K562 (cell line): ENCODE results near the gene MAN2B1.

Experiments
- CBFB ChIP-seq: sonication (generic); formaldehyde crosslinking; IDR thresholded peaks from 2 replicates; pipeline ENCODE4 v1.4.0; 2020; ENCODE audit warnings: mild to moderate bottlenecking, missing genetic modification reagents
- CCAR2 ChIP-seq: fragments of 200-400 bp; formaldehyde crosslinking; IDR thresholded peaks from 2 replicates; pipeline ENCODE4 v1.6.1; 2017; ENCODE audit warnings: mild to moderate bottlenecking, low read depth, low read length
- CEBPB ChIP-seq: fragments of 450-650 bp; IDR thresholded peaks from 2 replicates; pipeline ENCODE4 v1.6.1; 2016; ENCODE audit warnings: missing genetic modification characterization, missing compliant biosample characterization
- CHD4 ChIP-seq: fragments of 200-600 bp; sonication (generic); IDR thresholded peaks from 3 replicates; pipeline ENCODE4 v1.6.1; 2012; ENCODE audit warnings: low read depth, mild to moderate bottlenecking, mixed read lengths, low read length, inconsistent platforms; ENCODE audit not compliant: insufficient read depth, insufficient replicate concordance, poor library complexity, severe bottlenecking
- NR1H2 ChIP-seq: sonication (generic); formaldehyde crosslinking; IDR thresholded peaks from 2 replicates; pipeline ENCODE4 v1.4.0; 2020; ENCODE audit warnings: mild to moderate bottlenecking, missing genetic modification reagents
- POLR2A ChIP-seq: fragments of 450-650 bp; conservative IDR thresholded peaks from 2 replicates; pipeline ENCODE4 v1.6.1; 2016
- POLR2AphosphoS2 ChIP-seq: IDR thresholded peaks from 2 replicates; pipeline ENCODE4 v1.6.1; 2012; ENCODE audit warnings: low read length, improper control_type of control experiment
- POLR2AphosphoS5 ChIP-seq: IDR thresholded peaks from 2 replicates; pipeline ENCODE4 v1.6.1; 2011; ENCODE audit warnings: mild to moderate bottlenecking, low read depth, low read length, moderate library complexity; ENCODE audit not compliant: control insufficient read depth, insufficient read depth
- SETDB1 ChIP-seq: IDR thresholded peaks from one replicate; pipeline ENCODE4 v1.6.1; 2012; ENCODE audit warnings: low read length, control low read depth, inconsistent platforms
- SRF ChIP-seq, 2 experiments: fragments of 250-450, 450-650 bp in 1 of 2; sonication (Bioruptor Pico) in 1 of 2; sonication (generic) in 1 of 2; formaldehyde crosslinking; IDR thresholded peaks; 2 replicates each; pipeline versions ENCODE4 v1.5.0 to v1.5.1; 2020 to 2022; ENCODE audit warnings: mild to moderate bottlenecking in 1 of 2, missing genetic modification reagents in 1 of 2
- ZNF239 ChIP-seq: fragments of 250-450 bp; sonication (Bioruptor Pico); IDR thresholded peaks from 2 replicates; pipeline ENCODE4 v1.4.0; 2020; ENCODE audit warnings: mild to moderate bottlenecking
- TF ChIP-seq, protein P1 (sequence below): fragments of 450-650 bp; IDR thresholded peaks from 2 replicates; pipeline ENCODE4 v1.6.1; 2016; ENCODE audit warnings: mild to moderate bottlenecking, moderate library complexity
- TF ChIP-seq, protein P2 (sequence below): sonication (generic); formaldehyde crosslinking; IDR thresholded peaks from 2 replicates; pipeline ENCODE4 v1.8.1; 2022; ENCODE audit warnings: missing genetic modification reagents
- TF ChIP-seq, protein P3 (sequence below): fragments of 450-650 bp; IDR thresholded peaks from 2 replicates; pipeline ENCODE4 v1.6.1; 2018; ENCODE audit not compliant: partially characterized antibody

DNA sequence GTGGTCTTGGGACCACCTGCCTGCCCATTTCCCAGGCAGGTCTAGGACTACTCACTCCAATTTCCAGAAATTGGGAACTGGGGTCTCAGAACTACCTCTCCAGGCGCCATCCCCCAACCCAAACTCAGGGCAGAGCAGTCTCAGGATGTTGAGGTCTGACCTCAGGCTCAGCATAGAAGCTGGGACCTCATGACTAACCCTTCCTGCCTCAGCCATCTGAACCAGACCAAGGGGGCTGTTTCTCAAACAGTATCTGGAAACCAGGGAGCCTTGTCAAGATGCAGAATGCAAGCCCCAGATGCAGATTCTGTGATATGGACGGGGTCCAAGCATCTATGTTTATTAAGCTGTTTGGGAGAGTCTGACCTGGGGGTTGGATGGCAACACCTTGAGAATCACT, 28.6 kb upstream of the MAN2B1 start:
- TF ChIP-seq NR1H2 (CRISPR knock-in tag): no peak
- TF ChIP-seq, protein P1, sequence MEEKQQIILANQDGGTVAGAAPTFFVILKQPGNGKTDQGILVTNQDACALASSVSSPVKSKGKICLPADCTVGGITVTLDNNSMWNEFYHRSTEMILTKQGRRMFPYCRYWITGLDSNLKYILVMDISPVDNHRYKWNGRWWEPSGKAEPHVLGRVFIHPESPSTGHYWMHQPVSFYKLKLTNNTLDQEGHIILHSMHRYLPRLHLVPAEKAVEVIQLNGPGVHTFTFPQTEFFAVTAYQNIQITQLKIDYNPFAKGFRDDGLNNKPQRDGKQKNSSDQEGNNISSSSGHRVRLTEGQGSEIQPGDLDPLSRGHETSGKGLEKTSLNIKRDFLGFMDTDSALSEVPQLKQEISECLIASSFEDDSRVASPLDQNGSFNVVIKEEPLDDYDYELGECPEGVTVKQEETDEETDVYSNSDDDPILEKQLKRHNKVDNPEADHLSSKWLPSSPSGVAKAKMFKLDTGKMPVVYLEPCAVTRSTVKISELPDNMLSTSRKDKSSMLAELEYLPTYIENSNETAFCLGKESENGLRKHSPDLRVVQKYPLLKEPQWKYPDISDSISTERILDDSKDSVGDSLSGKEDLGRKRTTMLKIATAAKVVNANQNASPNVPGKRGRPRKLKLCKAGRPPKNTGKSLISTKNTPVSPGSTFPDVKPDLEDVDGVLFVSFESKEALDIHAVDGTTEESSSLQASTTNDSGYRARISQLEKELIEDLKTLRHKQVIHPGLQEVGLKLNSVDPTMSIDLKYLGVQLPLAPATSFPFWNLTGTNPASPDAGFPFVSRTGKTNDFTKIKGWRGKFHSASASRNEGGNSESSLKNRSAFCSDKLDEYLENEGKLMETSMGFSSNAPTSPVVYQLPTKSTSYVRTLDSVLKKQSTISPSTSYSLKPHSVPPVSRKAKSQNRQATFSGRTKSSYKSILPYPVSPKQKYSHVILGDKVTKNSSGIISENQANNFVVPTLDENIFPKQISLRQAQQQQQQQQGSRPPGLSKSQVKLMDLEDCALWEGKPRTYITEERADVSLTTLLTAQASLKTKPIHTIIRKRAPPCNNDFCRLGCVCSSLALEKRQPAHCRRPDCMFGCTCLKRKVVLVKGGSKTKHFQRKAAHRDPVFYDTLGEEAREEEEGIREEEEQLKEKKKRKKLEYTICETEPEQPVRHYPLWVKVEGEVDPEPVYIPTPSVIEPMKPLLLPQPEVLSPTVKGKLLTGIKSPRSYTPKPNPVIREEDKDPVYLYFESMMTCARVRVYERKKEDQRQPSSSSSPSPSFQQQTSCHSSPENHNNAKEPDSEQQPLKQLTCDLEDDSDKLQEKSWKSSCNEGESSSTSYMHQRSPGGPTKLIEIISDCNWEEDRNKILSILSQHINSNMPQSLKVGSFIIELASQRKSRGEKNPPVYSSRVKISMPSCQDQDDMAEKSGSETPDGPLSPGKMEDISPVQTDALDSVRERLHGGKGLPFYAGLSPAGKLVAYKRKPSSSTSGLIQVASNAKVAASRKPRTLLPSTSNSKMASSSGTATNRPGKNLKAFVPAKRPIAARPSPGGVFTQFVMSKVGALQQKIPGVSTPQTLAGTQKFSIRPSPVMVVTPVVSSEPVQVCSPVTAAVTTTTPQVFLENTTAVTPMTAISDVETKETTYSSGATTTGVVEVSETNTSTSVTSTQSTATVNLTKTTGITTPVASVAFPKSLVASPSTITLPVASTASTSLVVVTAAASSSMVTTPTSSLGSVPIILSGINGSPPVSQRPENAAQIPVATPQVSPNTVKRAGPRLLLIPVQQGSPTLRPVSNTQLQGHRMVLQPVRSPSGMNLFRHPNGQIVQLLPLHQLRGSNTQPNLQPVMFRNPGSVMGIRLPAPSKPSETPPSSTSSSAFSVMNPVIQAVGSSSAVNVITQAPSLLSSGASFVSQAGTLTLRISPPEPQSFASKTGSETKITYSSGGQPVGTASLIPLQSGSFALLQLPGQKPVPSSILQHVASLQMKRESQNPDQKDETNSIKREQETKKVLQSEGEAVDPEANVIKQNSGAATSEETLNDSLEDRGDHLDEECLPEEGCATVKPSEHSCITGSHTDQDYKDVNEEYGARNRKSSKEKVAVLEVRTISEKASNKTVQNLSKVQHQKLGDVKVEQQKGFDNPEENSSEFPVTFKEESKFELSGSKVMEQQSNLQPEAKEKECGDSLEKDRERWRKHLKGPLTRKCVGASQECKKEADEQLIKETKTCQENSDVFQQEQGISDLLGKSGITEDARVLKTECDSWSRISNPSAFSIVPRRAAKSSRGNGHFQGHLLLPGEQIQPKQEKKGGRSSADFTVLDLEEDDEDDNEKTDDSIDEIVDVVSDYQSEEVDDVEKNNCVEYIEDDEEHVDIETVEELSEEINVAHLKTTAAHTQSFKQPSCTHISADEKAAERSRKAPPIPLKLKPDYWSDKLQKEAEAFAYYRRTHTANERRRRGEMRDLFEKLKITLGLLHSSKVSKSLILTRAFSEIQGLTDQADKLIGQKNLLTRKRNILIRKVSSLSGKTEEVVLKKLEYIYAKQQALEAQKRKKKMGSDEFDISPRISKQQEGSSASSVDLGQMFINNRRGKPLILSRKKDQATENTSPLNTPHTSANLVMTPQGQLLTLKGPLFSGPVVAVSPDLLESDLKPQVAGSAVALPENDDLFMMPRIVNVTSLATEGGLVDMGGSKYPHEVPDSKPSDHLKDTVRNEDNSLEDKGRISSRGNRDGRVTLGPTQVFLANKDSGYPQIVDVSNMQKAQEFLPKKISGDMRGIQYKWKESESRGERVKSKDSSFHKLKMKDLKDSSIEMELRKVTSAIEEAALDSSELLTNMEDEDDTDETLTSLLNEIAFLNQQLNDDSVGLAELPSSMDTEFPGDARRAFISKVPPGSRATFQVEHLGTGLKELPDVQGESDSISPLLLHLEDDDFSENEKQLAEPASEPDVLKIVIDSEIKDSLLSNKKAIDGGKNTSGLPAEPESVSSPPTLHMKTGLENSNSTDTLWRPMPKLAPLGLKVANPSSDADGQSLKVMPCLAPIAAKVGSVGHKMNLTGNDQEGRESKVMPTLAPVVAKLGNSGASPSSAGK: no peak
- TF ChIP-seq CBFB (CRISPR knock-in tag): no peak
- no peak for TF ChIP-seq ZNF239 (CRISPR knock-in tag)
- no peak for TF ChIP-seq CHD4
- TF ChIP-seq POLR2AphosphoS5: no peak
- TF ChIP-seq, protein P2, sequence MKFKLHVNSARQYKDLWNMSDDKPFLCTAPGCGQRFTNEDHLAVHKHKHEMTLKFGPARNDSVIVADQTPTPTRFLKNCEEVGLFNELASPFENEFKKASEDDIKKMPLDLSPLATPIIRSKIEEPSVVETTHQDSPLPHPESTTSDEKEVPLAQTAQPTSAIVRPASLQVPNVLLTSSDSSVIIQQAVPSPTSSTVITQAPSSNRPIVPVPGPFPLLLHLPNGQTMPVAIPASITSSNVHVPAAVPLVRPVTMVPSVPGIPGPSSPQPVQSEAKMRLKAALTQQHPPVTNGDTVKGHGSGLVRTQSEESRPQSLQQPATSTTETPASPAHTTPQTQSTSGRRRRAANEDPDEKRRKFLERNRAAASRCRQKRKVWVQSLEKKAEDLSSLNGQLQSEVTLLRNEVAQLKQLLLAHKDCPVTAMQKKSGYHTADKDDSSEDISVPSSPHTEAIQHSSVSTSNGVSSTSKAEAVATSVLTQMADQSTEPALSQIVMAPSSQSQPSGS (CRISPR knock-in tag): no peak
- TF ChIP-seq CCAR2: no peak
- TF ChIP-seq SRF (CRISPR knock-in tag; IDR thresholded peaks at IDR 0.05): no peak
- no peak for TF ChIP-seq SETDB1
- no peak for TF ChIP-seq POLR2AphosphoS2
- TF ChIP-seq POLR2A: no peak
- TF ChIP-seq CEBPB (tag): no peak
- TF ChIP-seq, protein P3, sequence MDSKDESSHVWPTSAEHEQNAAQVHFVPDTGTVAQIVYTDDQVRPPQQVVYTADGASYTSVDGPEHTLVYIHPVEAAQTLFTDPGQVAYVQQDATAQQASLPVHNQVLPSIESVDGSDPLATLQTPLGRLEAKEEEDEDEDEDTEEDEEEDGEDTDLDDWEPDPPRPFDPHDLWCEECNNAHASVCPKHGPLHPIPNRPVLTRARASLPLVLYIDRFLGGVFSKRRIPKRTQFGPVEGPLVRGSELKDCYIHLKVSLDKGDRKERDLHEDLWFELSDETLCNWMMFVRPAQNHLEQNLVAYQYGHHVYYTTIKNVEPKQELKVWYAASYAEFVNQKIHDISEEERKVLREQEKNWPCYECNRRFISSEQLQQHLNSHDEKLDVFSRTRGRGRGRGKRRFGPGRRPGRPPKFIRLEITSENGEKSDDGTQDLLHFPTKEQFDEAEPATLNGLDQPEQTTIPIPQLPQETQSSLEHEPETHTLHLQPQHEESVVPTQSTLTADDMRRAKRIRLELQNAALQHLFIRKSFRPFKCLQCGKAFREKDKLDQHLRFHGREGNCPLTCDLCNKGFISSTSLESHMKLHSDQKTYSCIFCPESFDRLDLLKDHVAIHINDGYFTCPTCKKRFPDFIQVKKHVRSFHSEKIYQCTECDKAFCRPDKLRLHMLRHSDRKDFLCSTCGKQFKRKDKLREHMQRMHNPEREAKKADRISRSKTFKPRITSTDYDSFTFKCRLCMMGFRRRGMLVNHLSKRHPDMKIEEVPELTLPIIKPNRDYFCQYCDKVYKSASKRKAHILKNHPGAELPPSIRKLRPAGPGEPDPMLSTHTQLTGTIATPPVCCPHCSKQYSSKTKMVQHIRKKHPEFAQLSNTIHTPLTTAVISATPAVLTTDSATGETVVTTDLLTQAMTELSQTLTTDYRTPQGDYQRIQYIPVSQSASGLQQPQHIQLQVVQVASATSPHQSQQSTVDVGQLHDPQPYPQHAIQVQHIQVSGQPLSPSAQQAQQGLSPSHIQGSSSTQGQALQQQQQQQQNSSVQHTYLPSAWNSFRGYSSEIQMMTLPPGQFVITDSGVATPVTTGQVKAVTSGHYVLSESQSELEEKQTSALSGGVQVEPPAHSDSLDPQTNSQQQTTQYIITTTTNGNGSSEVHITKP: no peak
